HL-60 (cell line): ENCODE data around the gene CD22.

ENCODE experiments used
- DNase-seq, 2 experiments: peaks; one replicate each; pipeline ENCODE4 v3.0.0-alpha.2; 2010 to 2020; ENCODE audit warnings: low read depth in 1 of 2, low spot score in 1 of 2
- H3K27ac ChIP-seq: fragments of 250-450 bp; sonication (Bioruptor Pico); replicated peaks from 2 replicates; pipeline ENCODE4 v1.5.1; 2020; ENCODE audit warnings: mild to moderate bottlenecking, moderate library complexity
- H3K27me3 ChIP-seq: fragments of 250-450 bp; sonication (Bioruptor Pico); 2 replicates; pipeline ENCODE4 v1.5.1; 2021; ENCODE audit warnings: mild to moderate bottlenecking, moderate library complexity; ENCODE audit not compliant: insufficient read depth, poor library complexity, severe bottlenecking
- H3K4me3 ChIP-seq: replicated peaks from 2 replicates; pipeline ENCODE4 v1.5.1; 2011; ENCODE audit warnings: mild to moderate bottlenecking, control low read depth, low read length; ENCODE audit not compliant: insufficient read depth
- CTCF ChIP-seq: IDR thresholded peaks from one replicate; pipeline ENCODE4 v1.5.1; 2011; ENCODE audit warnings: low read length, control low read depth, inconsistent platforms; ENCODE audit not compliant: insufficient read depth
- GABPA ChIP-seq: IDR thresholded peaks from 2 replicates; pipeline ENCODE4 v1.6.1; 2012; ENCODE audit warnings: low read depth
- POLR2AphosphoS5 ChIP-seq: IDR thresholded peaks from 2 replicates; pipeline ENCODE4 v1.6.1; 2012; ENCODE audit warnings: low read depth
- REST ChIP-seq: IDR thresholded peaks from 2 replicates; pipeline ENCODE4 v1.6.1; 2012; ENCODE audit warnings: low read depth; ENCODE audit not compliant: insufficient replicate concordance
- SPI1 ChIP-seq: IDR thresholded peaks from 2 replicates; pipeline ENCODE4 v1.6.1; 2012; ENCODE audit warnings: low read depth, mild to moderate bottlenecking, borderline replicate concordance

Gene CD22

GRCh38 chr19:35321291-35321690, 7.7 kb upstream of the CD22 start:
- TF ChIP-seq CTCF (no peak), GABPA (no peak), POLR2AphosphoS5 (no peak), REST (no peak), SPI1 (no peak)
- H3K4me3 ChIP-seq = no peak overlapping the region
- DNase-seq = no peak
- no peak overlapping the region for H3K27ac ChIP-seq
- no peaks in the 10 kb centered on the region for H3K27me3 ChIP-seq

GRCh38 chr19:35322014-35322413, 7.0 kb upstream of the CD22 start:
- Histone ChIP-seq H3K27me3 (no peaks in the 10 kb centered on the region), H3K27ac (no peak overlapping the region), H3K4me3 (no peak overlapping the region)
- no peak for DNase-seq
- no peak for TF ChIP-seq REST
- no peak for TF ChIP-seq SPI1
- no peak for TF ChIP-seq POLR2AphosphoS5
- TF ChIP-seq CTCF = no peak
- TF ChIP-seq GABPA = no peak

GRCh38 chr19:35327642-35328041, 1.3 kb upstream of the CD22 start:
- Histone ChIP-seq H3K4me3 (no peak overlapping the region), H3K27me3 (no peaks in the 10 kb centered on the region), H3K27ac (no peak overlapping the region)
- no peak for DNase-seq
- TF ChIP-seq POLR2AphosphoS5 = no peak
- TF ChIP-seq REST = no peak
- no peak for TF ChIP-seq GABPA
- TF ChIP-seq SPI1 = no peak

- Histone ChIP-seq H3K27ac (no peak overlapping the region), H3K27me3 (no peaks in the 10 kb centered on the region), H3K4me3 (no peak overlapping the region)
- no peak for DNase-seq
- no peak for TF ChIP-seq POLR2AphosphoS5
- no peak for TF ChIP-seq GABPA
- no peak for TF ChIP-seq REST
- TF ChIP-seq SPI1 = no peak
- no peak for TF ChIP-seq CTCF
Observed at GRCh38 chr19:35329323-35329722, 336 bp downstream of the CD22 start.
